Left hindlimb (tissue), 1 donor: ENCODE measurements around the gene KCNQ2.
A peak's percentile ranks its signal among the peaks of the same experiment; 100 is the strongest.

Source experiments
- DNase-seq: peaks from one replicate; pipeline ENCODE4 v3.0.0-alpha.2; 2018

Gene KCNQ2

GRCh38 chr20:63413963-63414684, 58.3 kb downstream of the KCNQ2 start:
- DNase-seq = no peak

DNA sequence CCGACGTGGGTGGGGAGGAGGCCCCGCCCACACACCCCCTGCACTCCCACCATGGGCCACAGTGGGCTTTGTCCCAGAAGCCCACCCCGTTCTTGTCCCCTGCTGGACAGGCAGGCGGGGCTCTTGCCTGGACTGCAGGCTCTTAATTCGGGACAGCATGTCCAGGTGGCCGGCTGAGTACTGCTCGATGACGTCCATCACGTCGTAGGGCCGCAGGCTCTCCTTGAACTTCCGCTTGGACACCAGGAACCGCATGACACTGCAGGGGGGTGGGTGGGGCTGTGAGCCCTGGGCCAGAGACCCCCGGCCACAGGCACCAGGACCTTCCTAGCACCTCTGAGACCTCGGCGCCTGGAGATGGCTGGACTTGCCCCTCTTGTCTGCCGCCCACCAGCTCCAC, 59.1 kb downstream of the KCNQ2 start:
- no peak for DNase-seq

- DNase-seq = no peak
Measured at GRCh38 chr20:63412889-63413288, 59.6 kb downstream of the KCNQ2 start.

DNA sequence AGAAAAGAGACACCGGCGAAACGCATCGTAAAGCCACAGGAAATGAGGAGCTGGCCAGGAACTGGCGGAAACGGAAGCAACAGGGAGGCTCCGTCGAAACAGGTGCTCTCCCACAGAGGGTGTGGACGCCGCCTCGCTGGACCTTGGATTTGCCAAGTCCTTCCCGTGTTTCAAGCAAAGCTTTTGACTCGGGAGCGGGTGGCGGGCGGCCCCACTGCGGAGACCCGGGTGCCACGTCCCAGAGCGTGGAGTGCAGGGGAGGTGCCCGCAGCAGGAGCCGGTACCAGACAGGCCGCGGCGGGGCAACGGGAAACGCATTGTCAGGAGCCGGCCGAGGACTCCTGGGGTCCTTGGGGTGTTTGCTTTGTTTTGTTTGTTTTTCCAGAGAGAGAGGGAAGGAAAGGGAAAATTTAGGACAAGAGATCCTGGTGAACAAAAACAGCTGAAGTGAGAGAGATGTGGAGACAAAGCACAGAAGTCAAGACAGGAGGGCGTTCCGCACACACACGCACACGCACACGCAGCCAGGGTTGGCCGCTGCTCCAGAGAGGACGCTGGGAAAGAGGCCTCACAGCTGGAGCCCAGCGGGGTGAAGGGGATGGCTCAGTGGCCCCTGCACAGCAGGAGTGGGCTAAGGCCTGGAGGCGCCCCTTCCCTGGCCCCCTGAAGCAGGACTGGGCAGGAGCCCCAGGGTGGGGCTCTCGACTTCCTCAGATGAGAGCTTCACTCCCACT, 60.4 kb downstream of the KCNQ2 start:
- DNase-seq = no peak

DNA sequence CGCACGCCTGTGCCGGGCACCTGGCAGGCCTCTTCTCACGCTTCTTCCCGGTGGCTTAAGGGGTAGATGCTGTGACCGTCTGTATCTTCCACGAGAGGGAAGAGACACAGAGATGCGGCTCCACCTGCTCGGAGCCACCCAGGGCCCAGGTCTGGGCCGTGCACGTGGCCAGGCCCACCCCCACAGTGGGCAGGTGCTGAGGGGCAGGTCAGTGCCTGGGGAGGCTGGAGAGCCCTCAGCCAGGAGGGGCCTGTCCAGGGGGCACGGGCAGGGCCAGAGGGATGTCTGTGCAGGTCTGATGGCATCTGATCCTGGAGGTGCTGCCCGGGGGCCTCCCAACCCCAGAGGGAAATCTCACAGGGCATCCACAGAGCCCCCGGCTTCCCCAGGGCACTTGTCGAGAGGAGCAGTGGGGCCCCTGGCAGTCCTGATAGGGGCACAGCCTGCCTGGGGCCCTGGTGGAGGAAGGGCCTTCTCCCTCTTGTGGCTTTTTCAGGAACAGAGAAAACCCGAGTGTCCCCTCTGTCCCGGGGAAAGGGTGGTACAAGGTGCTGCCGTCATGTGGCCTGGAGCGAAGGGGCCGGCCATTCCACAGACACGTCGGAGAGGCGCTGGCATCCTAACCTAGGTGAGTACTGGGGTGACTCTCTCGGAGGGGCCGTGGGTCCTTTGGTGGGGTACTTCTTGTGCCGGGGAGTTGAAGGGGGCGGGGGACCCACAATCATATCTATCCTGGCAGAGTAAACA, 61.1 kb downstream of the KCNQ2 start:
- no peak for DNase-seq

GRCh38 chr20:63409834-63410435, 62.5 kb downstream of the KCNQ2 start:
- DNase-seq = no peak

GRCh38 chr20:63409066-63409833, 63.2 kb downstream of the KCNQ2 start:
- DNase-seq = peak; percentile 17

GRCh38 chr20:63408684-63409046, 63.8 kb downstream of the KCNQ2 start:
- DNase-seq = peak; percentile 22

- DNase-seq = peak; percentile 16
Measured at GRCh38 chr20:63407928-63408683, 64.3 kb downstream of the KCNQ2 start.

GRCh38 chr20:63406617-63407245, 65.7 kb downstream of the KCNQ2 start:
- peak; percentile 21 for DNase-seq

GRCh38 chr20:63406011-63406410, 66.4 kb downstream of the KCNQ2 start:
- no peak for DNase-seq

DNA sequence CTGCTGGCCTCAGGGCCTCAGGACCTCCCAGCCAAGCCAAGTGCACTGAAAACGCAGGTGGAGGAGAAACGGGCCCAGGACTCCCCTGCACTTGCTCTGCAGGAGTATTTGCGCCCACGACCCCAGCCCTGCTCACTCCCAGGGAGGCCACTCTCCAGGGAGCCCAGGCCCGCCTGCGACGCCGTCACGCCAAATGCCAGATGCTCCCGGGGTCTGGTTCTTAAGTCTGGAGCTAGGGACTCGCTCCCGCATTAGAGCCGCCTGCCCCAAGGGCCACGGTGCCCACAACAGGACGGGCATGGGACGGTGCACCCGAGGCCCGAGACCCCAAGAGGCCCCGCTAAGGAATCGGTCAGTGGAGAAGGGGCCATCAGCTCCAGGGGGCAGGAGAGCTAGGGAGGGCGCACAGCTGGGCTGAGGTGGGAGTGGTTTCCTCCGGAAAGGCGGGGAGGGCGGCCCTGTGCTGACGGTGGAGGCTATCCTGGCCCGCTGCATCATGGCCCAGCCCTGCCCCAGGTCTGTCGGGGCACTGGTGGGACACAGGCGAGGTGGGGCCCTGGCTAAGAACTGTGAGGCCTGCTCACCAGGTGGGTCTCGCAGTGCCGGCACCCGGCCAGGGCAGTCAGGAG, 67.2 kb downstream of the KCNQ2 start:
- no peak for DNase-seq

DNA sequence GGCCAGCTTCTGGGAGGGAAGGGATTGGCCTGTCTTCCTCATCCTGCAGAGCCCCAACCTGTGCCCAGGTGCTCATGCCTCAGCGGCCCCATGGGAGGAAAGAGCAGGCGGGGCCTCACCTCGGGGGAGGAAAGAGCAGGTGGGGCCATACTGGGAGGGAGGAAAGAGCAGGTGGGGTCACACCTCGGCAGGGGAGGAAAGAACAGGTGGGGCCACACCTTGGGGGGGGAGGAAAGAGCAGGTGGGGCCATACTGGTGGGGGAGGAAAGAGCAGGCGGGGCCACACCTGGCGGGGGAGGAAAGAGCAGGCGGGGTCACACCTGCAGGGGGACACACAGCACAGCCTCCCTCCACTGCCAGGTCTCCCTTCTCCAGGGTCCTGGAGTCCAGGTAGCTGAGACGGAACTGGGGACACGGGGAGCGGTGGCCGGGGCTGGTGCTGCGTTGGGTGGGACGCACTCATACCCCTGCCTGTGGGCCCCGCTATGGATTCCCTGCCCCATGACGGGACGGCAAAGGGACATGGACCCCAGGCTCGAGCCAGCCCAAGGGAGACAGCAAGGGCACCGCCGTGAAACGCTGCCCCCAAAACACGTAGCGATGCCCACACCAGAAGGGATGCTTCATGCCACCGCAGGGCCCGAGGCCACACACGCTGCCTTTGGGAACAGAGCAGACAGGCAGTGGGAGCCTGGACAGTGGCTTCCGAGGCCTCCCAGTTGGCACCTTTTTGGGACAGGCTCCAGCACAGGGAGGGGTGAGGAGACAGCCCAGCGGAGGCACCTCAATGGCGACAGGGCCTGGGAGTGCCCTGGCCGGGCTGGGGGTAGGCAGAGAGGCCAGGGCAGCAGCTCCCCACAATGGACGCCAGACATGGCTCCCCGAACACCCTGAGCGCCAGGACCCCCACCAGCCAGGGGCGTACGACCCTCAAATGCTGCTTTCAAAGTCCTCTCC, 68.0 kb downstream of the KCNQ2 start:
- no peak for DNase-seq

DNA sequence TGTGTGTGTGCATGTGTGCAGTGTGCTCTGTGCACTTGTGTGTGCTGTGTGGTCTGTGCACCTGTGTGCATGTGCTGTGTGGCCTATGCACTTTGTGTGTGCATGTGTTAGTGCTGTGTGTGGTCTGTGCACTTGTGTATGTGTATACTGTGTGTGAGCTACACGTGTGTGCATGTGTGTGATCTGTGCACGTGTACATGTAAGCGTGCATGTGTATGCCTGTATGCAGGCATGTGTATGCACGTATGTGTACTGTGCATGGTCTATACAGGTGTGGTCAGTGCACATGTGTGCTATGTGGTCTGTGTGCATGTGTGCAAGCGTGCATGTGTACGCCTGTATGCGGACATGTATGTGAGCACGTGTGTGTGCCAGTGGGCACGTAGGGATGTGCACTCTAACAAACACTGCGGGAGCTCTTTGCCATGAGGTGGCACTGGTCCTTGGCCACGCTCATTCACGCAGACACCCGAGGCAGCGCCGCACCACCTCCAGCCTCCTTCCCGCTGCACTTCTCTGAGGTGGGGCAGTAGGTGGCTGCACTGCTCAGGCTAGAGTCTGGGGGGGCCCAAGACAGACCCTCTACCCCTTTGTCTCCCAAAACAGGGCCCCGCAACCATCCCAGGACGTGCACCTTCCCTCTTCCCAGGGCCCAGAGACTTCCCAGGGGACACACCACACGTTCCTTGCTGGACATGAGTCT, 68.9 kb downstream of the KCNQ2 start:
- no peak for DNase-seq

DNA sequence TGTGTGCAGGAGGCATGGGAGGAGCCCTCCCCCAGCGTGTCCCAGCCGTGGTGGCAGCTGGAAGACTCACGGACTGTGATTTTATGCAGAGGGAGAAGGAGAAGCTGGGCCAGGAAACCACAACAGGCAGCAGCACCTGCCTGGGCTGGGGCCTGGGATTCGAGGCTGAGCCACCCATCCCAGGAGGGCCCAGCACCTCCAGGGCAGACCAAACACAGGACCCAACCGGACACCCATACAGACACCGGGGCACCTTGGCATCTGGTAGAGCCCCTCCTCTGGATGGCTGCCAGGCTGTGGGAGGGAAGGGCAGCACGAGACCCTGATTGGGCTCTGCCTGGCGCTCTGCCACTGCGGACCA, 69.6 kb downstream of the KCNQ2 start:
- no peak for DNase-seq

DNA sequence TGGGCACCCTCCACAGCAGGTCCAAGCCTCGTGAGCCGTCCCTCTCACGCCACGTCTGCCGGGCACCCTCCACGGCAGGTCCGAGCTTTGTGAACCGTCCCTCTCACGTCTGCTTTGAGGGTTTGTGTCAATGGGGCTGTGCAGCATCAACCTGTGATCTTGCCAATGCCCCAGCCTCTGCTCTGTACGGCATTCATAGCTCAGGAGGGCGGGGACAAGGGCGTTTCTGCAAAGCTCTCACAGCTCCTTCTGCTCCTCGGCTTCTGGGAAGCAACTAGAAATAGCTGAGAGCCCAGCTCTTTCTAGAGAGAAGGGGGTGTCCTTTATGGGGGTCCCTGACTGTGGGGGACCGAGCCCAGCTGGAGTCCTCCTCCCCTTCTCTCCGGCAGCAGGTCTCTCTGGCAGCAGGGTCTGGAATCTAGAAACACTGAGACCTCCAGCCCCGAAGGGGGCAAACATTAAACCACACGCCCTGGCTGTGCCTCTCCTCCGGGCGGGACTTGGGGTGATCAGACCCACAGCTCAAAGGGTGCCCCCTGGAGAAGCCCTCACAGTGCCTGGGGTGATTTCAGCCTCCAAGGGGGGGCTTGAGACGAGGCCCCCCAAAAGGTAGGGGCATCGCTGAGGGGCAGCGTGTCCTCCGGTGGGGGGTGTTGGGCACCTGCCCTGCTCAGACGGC, 70.1 kb downstream of the KCNQ2 start:
- no peak for DNase-seq

GRCh38 chr20:63401384-63402110, 70.9 kb downstream of the KCNQ2 start:
- DNase-seq = no peak
